GM19328 (cell line): Measurements from ENCODE around the gene HID1.
"Not testable (repeated sequence)": the region's sequence is repeated elsewhere in the genome, so short reads cannot be mapped to it uniquely, and the experiment has no call there.

Source experiments
- ATAC-seq: cut with Tn5 transposase; IDR thresholded peaks from one replicate; pipeline ENCODE4 v1.9.1; 2021; ENCODE audit warnings: mild to moderate bottlenecking, moderate library complexity; ENCODE audit not compliant: unreplicated experiment

HID1 gene

GRCh38 chr17:74972107-74972972 lies at the start of gene HID1:
TSS of gene HID1 (minus strand) at chr17:74972759. CDS start at chr17:74972656, 103 bp downstream.
- ATAC-seq: no peak

GRCh38 chr17:75020331-75021110 lies 48.0 kb upstream of the HID1 start:
- no peak for ATAC-seq

- ATAC-seq: no peak
Measured at GRCh38 chr17:75019710-75020109, 47.2 kb upstream of the HID1 start.

- ATAC-seq: no peak
Measured at GRCh38 chr17:75019146-75019545, 46.6 kb upstream of the HID1 start.

GRCh38 chr17:75013092-75013559 lies 40.6 kb upstream of the HID1 start:
- ATAC-seq: no peak

GRCh38 chr17:75012346-75013091 lies 40.0 kb upstream of the HID1 start, which contains the start of gene MRPL58:
TSS of gene MRPL58 (plus strand) at chr17:75012670. CDS start at chr17:75012687, 17 bp downstream.
- peak; percentile 70 for ATAC-seq

- no peak for ATAC-seq
Measured at GRCh38 chr17:75012096-75012345, 39.5 kb upstream of the HID1 start.

GRCh38 chr17:75011401-75012095 lies 39.0 kb upstream of the HID1 start:
- ATAC-seq: no peak

- no peak for ATAC-seq
Measured at GRCh38 chr17:75010683-75011400, 38.3 kb upstream of the HID1 start.

GRCh38 chr17:75009139-75009724 lies 36.7 kb upstream of the HID1 start:
- ATAC-seq: no peak

- no peak for ATAC-seq
Measured at GRCh38 chr17:75008373-75008772, 35.8 kb upstream of the HID1 start.

GRCh38 chr17:75006653-75007052 lies 34.1 kb upstream of the HID1 start:
- no peak for ATAC-seq

GRCh38 chr17:75006084-75006483 lies 33.5 kb upstream of the HID1 start:
- not testable (repeated sequence) for ATAC-seq

GRCh38 chr17:75005291-75005690 lies 32.7 kb upstream of the HID1 start:
- no peak for ATAC-seq

- ATAC-seq: no peak
Measured at GRCh38 chr17:75004371-75004770, 31.8 kb upstream of the HID1 start.

GRCh38 chr17:75003957-75004355 lies 31.4 kb upstream of the HID1 start:
- no peak for ATAC-seq

- no peak for ATAC-seq
Measured at GRCh38 chr17:75003070-75003956, 30.8 kb upstream of the HID1 start.

GRCh38 chr17:75001915-75002843 lies 29.6 kb upstream of the HID1 start:
- no peak for ATAC-seq
